Measurements from ENCODE around the gene PLAC8.
"Not testable (repeated sequence)": the region's sequence is repeated elsewhere in the genome, so short reads cannot be mapped to it uniquely, and the experiment has no call there.

The PLAC8 gene

DNA sequence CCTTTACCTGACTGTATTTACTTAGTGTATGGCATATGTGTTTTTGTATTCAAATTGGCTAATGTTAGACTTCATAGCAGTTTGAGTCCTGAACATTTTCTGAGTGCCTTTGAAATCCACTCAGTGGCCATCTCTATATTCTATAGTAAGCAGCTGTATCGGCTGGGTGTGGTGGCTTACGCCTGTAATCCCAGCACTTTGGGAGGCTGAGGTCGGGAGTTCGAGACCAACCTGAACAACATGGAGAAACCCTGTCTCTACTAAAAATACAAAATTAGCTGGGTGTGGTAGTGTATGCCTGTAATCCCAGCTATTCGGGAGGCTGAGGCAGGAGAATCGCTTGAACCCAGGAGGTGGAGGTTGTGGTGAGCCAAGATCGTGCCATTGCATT is 2.8 kb downstream of the PLAC8 start:
- not testable (repeated sequence) for DNase-seq

DNA sequence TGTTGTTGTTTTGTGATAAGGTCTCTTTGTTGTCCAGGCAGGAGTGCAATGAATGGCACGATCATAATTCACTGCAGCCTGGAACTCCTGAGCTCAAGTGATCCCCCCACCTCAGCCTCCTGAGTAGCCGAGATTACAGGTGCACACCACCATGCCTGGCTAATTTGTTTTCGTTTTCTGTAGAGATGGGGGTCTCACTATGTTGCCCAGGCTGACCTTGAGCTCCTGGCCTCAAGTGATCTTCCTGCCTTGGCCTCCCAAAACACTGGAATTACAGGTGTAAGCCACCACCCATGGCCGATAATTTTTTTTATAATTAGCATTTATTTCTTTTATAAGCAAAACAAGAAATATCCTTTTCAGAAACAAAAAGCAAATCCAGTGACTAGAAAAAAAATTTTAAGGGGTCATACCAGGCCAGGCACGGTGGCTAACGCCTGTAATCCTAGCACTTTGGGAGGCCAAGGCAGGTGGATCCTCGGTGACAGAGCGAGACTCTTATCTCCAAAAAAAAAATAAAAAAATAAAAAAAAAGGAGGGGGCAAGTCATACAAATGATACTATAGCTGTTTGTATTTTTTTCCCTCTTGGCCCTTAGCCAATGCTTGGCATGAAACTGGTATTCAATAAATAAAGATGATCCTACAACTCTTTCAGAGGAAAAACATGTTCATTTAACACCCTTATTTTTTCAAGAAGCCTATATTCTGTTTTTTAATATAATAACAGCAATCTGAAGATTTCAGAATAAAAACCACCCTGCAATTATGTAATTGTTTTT is 3.4 kb downstream of the PLAC8 start:
- peak; percentile 74 for DNase-seq

DNA sequence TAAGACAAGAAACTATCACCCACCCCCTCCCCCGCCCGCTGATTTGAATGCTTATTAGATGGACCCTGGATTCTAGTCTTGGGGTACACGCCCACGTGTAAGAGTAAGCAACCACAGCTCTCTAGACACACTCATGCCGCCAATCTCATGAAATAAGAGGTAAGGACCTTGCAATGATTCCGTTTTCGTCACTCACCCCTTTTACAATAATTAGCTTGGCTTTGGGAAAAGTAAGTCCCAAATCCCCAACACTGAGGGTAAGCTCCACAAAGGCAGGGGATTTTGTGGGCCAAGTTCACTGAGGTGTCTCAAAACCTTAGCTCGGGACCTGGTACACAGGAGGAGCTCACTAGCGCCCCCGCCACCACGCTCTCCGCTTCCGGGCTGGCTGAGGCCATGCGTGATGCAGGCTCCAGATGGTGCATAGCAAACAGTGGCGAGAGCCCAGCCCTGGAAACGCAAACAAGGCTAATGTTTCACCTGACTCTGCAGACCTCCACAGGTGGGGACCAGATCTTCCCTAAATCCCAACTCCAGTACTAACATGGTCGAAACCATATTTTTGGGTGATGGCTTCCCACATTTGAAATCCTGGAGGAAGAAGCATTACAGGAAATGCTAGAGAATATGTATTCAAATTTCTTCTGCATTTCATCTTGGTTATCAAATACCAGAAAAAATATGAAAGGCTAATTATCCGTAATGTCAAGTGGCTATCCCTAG is 4.1 kb downstream of the PLAC8 start:
- DNase-seq: peak; percentile 95

DNA sequence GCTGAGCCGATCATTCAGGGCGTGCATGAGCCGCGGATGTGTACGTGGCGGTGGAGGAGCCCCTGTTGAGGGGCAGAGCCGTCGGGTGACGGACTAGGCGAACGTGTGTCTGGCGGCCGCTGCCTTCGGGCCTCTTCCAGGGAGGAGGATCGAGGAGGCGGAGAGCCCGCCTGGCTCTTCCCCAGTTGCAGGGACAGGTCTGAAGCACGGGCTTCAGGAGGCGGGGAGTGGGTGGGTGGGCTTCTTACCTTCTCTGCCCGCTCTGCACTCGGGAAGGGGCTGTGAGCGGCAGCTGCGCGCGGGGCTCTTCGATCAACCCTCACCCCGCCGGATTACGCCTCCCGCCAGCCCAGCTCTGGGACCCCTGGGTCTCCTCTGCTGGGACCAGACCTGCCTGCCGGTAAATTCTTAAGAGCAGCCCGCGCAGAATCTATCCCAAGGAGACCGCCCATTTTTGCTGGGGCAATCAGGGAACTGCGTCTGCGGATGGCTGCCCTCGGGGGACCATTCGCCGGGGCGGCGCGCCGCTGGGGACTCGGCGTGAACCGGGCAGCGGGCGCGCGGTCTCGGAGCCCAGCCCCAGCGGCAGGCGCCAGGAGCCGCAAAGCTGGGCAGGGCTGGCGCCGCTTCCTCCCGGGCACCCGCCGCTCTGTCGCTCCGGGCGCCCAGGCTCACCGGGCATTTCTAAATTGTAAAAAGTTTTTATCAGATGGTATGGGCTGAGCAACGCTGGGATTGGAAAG is 4.9 kb downstream of the PLAC8 start:
- DNase-seq: peak; percentile 90

DNA sequence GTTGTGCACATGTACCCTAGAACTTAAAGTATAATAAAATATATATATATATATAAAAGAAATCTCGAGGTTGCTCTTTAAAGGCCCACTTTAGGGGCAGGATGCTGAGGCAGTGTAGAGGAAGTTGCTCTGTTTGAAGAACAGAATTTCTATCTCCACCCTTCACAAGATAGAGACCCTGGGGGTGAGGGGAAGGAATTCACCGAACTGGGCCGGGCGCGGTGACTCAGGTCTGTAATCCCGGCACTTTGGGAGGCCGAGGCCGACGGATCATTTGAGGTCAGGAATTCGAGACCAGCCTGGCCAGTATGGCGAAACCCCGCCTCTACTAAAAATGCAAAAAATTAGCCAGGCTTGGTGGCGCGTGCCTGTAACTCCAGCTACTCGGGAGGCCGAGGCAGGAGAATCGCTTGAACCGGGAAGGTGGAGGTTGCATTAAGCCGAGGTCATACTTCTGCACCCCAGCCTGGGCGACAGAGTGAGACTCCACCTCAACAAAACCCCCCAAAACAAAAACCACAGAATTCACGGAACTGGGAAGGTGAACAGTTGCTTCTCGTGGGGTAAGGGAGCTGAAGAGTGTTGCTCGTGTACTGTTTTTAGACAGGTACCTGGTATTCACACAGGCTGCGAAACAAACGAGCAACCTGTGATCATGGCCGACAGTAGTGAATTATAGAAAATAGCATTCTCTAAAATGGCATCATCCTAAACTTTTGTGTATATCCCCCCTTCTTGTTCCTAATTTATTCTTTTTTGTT is 6.2 kb downstream of the PLAC8 start:
- no peak for DNase-seq

DNA sequence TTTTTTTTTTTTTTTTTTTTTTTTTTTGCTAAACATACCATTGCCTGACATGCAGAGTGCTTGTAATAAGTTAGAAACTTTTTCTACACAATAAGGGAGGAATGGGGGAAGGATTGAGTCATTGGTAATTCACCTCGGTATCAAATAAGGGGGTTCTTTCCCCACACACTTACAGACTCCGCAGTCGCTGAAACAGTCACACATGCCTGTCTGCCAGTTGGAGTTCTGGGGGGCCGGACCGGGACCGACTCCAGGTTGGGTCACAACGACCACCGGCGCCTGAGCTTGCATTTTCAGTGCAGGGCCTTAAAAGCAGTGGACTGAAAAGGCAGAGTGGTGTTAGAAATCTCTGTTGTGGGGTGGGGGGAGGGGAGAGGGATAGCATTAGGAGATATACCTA is 6.9 kb downstream of the PLAC8 start:
- DNase-seq: no peak

DNA sequence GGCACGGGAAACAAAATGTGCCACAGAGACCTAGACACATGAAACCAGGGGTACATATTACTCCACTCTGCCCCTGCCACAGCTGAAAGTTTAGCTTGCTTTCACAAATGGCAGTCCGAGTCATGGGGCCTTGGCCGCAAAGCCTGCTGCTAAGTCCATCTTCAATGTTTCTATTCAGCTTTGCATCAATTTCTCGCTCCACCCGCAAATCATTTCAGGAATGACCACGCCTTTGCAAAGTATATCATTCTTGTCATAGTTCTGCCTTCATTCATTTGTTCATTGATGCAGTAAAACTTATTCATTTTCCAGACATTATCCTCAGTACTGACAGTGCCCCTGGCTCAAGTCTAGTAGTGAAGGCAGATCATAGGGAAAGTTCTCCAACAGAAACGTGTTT is 9.5 kb downstream of the PLAC8 start:
- no peak for DNase-seq

DNA sequence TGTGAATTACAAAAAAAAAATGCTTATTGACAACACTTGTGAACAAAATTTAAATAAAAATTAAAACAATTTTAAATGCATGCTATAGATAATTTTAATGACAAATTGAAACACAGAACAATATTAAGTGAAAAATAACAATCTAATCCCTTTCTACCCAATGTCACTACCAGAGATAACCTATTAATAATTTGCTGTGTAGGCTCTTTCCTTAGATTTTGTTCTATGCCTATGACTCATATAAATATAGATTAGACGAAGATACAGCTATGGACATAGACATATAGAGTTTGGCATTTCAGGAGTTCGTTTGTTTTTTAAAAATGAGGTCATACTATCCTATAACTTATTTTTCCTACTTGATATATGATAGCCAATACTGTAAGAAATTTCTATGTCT is 18.1 kb downstream of the PLAC8 start:
- no peak for DNase-seq

DNA sequence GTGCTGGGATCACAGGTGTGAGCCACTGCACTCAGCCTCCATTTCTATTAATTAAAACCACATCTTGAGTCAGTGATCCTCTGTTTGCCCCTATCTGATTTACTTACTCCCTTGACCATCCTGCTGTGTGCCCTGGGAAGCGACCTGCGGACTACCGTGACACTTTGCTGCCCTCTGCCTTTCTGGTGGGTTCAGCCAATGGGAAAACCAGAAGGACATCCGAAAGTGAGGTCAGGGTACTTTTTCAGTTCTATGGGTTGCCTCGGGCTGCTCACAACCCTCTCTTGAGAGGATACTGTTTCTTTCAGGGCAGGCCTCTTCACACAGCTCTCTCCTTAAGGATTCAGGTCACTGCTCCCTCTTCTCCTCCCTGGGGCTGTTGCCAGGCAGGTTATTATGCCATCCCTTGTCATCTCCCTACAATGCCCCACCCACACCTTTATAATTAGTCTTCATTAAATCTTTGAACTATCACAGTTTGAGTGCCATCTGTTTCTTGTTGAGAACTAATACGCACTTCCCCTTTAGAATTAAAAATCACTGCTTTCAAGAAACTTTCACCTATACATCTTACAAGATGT is 21.4 kb downstream of the PLAC8 start:
- DNase-seq: no peak

DNA sequence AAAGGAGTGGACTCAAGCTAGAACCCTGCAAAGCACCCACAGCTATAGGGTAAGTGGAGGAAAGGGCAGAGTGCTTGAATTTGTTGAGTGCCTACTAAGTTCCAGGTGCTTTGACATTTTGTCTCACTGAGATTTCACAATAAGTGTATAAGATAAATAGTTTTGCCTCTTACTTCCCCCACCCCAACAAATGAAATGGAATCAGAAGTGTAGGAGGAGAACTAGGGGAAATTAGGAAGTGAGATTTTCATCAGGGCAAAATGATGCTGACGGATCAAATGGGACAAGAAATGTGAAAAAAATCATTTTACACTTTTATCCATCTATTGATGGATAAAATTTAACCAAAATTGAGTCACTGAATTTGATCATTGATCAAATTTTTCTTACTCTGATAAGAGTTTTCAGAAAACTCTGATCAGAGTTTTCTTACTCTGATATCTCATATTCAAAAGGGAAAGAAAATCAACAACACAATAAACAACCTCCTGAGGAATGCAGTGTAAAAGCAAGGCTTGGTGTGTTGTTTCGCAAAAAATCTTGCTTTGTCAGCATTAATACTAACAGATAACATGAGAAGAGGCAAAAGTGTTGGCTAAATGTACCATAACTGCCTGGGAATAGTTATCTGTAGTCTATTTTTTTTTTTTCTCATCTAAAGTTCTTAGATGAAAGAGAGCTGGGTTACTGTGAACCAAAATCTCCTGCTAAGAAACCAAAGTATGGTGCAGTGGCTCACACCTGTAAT is 24.9 kb downstream of the PLAC8 start:
- DNase-seq: no peak

DNA sequence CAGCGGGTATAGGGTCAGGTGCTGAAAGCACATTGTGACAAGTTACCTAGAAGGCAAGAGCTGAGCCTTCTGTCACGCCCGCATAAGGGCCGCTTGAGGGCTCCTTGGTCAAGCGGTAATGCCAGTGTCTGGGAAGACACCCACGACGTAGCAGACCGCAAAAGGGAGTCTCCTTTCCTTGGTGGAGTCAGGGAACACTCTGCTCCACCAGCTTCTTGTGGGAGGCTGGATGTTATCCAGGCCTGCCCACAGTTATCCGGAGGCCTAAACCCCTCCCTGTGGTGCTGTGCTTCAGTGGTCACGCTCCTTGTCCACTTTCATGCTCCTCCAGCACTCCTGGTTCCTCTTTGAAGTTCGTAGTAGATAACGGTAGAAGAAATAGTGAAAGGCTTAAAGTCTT is 29.6 kb downstream of the PLAC8 start:
- not testable (repeated sequence) for DNase-seq

DNA sequence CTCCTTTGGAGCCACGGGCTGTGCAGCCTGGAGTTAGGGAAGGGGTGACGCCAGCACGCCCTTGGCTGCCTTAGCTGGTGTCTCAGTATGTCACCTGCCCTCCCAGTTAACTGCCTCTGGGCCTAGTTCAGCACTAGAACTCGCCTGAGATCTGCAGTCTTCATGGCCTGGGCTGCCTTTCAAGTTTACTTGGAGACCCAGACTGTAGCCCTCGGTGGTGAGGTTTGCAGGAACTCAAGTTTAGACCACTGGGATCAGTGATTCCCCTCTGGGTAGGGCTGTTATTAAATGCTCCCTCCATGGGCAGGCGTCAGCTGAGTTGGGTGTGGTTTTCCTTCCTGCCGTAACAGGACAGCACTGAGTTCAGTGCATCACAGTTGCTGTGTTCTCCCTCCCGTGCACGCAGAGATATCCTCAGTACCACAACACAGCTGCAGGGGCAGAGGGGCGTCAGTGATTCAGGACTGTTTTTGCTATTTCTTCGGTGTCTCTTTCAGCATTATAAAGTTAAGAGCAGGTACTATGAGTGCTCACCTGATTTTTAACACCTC is 30.5 kb downstream of the PLAC8 start:
- DNase-seq: no peak

DNA sequence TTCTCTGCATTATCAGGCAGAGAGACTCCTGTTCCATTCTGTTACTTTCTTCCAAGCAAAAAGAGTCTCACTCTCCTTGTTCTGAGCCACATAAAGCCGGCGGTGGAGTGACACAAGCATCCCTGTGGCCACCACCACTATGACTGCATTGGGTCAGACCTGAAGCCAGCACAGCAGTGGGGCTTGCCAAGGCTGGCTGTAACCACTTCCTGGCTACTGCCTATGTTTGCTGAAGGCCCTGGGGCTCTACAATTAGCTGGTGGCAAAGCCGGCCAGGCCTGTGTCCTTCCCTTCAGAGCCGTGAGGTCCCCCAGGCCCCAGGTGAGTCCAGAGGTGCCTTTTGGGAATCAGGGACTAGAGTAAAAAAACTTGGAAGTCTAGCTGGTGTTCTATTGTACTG is 31.8 kb downstream of the PLAC8 start:
- no peak for DNase-seq

DNA sequence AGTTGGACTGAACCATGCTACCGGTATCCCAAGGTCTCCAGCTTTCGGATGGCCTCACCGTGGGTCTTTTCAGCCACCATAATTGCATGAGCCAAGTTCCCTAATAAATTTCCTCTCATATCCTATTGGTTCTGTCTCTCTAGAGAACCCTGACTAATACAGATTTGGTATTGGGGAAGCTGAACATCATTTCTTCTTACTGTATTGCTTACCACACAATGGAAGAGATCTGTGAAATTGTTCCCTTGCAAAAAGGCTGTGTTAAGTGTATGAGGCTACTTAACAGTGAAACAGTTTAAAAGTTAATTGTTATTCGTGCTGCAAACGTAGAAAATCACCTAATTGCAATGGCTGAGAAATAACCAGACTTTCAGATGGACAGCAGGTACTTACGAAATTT is 34.0 kb downstream of the PLAC8 start:
- DNase-seq: no peak

DNA sequence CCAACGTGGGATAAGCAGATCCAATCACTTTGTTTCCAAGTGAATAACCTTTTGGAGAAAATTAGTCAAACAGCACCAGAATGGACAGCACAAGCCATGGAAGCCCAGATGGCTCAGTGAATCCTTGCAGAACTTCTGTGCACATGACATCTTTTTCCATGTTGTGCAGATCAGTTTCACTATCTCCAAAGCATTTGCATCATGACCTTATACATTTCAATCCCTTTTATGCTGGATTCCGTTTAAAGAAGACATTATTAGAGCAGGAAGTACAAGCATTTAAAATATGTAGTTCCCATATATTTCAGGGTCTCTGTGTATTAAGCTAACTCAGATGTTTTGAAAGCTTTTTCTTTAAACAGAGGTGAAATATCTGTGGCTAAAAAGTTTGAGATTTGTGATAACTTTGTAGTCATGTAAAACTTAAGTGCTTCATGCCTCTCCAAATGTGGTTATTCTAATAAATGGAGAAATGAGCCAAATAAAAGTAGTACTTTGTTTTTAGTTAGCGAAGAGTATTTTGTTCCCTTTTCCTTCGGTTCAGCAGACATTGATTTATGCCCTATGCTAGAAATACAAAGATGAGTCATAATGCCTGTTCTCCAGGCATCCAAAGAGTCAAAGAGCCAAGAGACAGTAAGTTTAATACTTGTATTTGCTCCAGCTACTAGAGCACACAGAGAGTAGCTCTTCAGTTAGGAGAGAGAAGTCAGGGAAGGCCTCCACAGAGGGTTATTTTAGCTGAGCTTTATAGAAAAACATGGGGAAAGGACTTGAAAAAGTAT is 39.0 kb downstream of the PLAC8 start:
- DNase-seq: no peak

DNA sequence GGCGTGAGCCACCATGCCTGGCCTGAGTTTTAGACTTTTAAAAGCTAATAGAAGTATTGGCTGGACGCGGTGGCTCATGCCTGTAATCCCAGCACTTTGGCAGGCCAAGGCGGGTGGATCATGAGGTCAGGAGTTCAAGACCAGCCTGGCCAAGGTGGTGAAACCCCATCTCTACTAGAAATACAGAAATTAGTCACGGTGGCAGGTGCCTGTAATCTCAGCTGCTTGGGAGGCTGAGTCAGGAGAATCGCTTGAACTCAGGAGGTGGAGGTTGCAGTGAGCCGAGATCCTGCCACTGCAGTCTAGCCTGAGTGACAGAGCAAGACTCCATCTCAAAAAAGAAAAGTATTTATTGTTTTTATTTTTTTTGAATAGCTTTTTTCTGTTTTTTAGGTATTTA is 39.7 kb downstream of the PLAC8 start:
- DNase-seq: not testable (repeated sequence)

DNA sequence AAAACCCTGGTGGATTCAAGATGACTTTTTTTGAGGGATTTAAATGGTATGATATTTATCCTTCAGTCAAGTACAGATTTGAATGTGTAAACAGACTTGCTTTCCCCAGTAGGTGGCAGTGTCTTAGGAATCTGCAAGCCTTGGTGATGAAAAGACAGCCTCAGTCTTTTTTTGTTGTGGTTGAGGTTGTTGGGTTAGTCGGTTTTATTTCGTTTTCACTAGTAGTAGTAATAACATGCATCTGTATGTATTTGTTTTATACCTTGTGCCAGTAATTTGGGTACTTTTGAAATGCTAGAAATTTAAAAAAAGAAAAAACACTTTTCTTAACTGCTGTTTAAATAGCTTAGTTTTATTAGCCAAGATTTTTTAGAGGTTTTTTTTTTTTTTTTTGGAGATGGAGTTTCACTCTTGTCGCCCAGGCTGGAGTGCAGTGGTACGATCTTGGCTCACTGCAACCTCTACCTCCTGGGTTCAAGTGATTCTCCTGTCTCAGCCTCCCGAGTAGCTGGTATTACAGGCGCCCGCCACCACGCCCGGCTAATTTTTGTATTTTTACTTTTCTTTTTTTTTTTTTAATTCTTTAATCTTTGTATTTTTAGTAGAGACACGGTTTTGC is 40.3 kb downstream of the PLAC8 start:
- peak; percentile 65 for DNase-seq

DNA sequence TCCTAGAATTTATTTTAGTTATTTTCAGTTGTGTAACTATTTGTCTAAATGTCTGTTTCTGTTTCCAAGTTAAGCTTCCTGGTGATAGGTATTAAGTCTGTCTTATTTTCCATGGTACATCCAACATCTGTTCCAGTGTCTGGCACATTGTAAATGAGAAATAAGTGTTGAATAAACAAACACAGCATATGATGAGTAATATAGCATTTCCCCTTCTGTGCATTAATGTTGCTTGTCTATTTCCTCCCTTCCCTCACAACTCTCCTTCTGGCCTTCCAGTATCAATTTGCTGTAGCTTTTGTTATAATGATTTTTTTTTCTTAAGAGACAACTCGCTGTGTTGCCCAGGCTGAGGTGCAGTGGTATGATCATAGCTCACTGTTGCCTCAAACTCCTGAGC is 43.4 kb downstream of the PLAC8 start:
- no peak for DNase-seq

DNA sequence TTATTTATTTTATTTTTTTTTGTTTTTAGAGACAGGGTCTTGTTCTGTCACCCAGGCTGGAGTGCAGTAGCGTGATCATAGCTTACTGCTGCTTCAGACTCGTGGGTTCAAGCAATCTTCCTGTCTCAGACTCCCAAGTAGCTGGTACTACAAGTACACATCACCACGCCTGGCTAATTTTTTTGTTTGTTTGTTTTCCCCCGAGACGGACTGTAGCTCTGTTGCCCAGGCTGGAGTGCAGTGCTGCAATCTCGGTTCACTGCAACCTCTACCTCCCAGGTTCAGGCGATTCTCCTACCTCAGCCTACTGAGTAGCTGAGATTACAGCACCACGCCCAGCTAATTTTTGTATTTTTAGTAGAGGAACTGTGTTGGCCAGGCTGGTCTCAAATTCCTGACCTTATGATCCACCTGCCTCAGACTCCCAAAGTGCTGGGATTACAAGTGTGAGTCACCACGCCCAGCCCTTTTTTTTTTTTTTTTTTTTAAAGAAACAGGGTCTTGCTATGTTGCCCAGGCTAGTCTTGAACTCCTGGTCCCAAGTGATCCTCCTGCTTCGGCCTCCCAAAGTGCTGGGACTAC is 47.4 kb downstream of the PLAC8 start:
- DNase-seq: no peak

DNA sequence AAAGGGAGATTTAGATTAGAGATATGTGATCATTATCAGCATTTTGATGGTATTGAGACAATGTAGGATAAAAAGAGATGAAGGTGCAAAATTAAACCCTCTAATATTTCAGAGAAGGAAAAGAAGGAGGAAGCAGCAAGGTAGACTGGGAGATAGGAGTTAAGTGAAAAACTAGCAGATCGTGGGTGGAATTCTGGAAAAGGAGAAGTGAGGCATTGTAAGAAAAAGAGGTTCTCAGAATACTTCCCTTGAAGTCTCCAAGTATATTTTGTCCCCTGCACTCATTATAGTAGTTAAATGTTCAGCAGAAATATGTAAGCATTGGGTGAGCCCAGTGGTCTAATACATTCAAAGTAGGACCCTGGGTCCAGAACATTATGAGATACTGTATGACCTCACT is 49.3 kb downstream of the PLAC8 start:
- no peak for DNase-seq
